HG02610 (cell line): ENCODE data around the gene KIF1B.
"Not testable (repeated sequence)": the region's sequence is repeated elsewhere in the genome, so short reads cannot be mapped to it uniquely, and the experiment has no call there.

Source experiments
- ATAC-seq: cut with Tn5 transposase; IDR thresholded peaks from one replicate; pipeline ENCODE4 v1.9.1; 2021; ENCODE audit warnings: mild to moderate bottlenecking, moderate library complexity; ENCODE audit not compliant: unreplicated experiment

KIF1B gene

GRCh38 chr1:10322821-10323220, 112.5 kb downstream of the KIF1B start:
- no peak for ATAC-seq

GRCh38 chr1:10324627-10325026, 114.3 kb downstream of the KIF1B start:
- ATAC-seq, result no peak

- ATAC-seq, result no peak
These were observed 115.2 kb downstream of the KIF1B start for GRCh38 chr1:10325521-10325920.

GRCh38 chr1:10326251-10326650, 115.9 kb downstream of the KIF1B start:
- no peak for ATAC-seq

- no peak for ATAC-seq
These were observed 118.0 kb downstream of the KIF1B start for GRCh38 chr1:10328180-10328963.

- ATAC-seq, result no peak
These were observed 127.1 kb downstream of the KIF1B start for GRCh38 chr1:10337436-10337835.

GRCh38 chr1:10338047-10338446, 127.7 kb downstream of the KIF1B start:
- no peak for ATAC-seq

- ATAC-seq, result no peak
These were observed 128.2 kb downstream of the KIF1B start for GRCh38 chr1:10338611-10339010.

- no peak for ATAC-seq
These were observed 128.7 kb downstream of the KIF1B start for GRCh38 chr1:10339036-10339567.

- ATAC-seq, result no peak
These were observed 129.4 kb downstream of the KIF1B start for GRCh38 chr1:10339815-10340214.

- no peak for ATAC-seq
These were observed 130.7 kb downstream of the KIF1B start for GRCh38 chr1:10340930-10341590.

GRCh38 chr1:10347109-10347508, 136.7 kb downstream of the KIF1B start:
- ATAC-seq, result no peak

- no peak for ATAC-seq
These were observed 142.9 kb downstream of the KIF1B start for GRCh38 chr1:10353282-10353681.

GRCh38 chr1:10353693-10354092, 143.3 kb downstream of the KIF1B start:
- ATAC-seq, result no peak

- no peak for ATAC-seq
These were observed 149.7 kb downstream of the KIF1B start for GRCh38 chr1:10360045-10360444.

- ATAC-seq, result no peak
These were observed 151.1 kb downstream of the KIF1B start for GRCh38 chr1:10361515-10361914.

GRCh38 chr1:10368194-10368593, 157.8 kb downstream of the KIF1B start:
- ATAC-seq, result no peak

- no peak for ATAC-seq
These were observed 164.1 kb downstream of the KIF1B start for GRCh38 chr1:10374442-10374860.

GRCh38 chr1:10377365-10378029, 167.1 kb downstream of the KIF1B start:
- ATAC-seq, result not testable (repeated sequence)

GRCh38 chr1:10378081-10378841, 167.9 kb downstream of the KIF1B start:
- no peak for ATAC-seq

GRCh38 chr1:10379101-10379620, 168.8 kb downstream of the KIF1B start:
- ATAC-seq, result no peak
